Cerebellar nuclear complex (tissue), 1 donor: ENCODE measurements around the gene FUT8.
"Not testable (repeated sequence)": the region's sequence is repeated elsewhere in the genome, so short reads cannot be mapped to it uniquely, and the experiment has no call there.

Experiments
- DNase-seq, 2 experiments: peaks; one replicate each; lab custom pipeline; 2025; lab: John Stamatoyannopoulos, UW

FUT8 gene

DNA sequence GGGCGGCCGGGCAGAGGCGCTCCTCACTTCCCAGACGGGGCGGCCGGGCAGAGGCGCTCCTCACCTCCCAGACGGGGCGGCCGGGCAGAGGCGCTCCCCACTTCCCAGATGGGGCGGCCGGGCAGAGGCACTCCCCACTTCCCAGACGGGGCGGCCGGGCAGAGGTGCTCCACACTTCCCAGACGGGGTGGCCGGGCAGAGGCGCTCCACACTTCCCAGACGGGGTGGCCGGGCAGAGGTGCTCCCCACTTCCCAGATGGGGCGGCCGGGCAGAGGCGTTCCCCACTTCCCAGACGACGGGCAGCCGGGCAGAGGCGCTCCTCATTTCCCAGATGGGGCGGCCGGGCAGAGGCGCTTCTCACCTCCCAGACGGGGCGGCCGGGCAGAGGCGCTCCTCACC is 304.3 kb downstream of the FUT8 start:
- DNase-seq, result not testable (repeated sequence)

GRCh38 chr14:65717384-65717915 is 304.9 kb downstream of the FUT8 start:
- DNase-seq, result not testable (repeated sequence)

DNA sequence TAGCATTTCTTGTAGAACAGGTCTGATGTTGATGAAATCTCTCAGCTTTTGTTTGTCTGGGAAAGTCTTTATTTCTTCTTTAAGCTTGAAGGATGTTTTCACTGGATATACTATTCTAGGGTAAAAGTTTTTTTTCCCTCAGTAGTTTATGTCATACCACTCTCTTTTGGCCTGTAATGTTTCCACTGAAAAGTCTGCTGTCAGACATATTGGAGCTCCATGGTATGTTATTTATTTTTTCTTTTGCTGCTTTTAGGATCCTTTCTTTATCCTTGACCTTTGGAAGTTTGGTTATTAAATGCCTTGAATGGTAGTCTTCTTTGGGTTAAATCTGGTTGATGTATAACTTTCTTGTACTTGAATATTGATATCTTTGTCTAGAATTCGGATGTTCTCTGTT is 306.1 kb downstream of the FUT8 start:
- no peak for DNase-seq

GRCh38 chr14:65720171-65720570 is 307.6 kb downstream of the FUT8 start:
- DNase-seq, result no peak

DNA sequence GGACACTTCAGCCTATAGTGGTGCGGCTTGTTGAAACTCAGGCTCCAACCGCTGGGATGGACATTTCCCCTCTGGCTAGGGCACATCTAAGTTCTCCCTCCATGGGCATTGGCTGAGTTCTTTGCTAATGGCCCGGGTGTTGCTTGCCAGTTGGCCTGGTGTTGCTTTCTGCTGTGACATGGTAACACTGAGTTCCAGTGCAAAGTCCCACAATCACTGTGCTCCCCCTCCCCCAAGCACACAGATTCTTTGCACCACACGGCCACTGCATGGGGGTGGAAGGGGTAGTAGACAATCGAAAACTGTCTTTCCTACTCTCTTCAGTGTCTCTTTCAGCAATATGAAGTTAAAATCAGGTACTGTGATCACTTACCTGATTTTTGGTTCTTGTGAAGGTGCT is 308.2 kb downstream of the FUT8 start:
- DNase-seq, result no peak

- no peak for DNase-seq
Observed at GRCh38 chr14:65723348-65723747, 310.8 kb downstream of the FUT8 start.

DNA sequence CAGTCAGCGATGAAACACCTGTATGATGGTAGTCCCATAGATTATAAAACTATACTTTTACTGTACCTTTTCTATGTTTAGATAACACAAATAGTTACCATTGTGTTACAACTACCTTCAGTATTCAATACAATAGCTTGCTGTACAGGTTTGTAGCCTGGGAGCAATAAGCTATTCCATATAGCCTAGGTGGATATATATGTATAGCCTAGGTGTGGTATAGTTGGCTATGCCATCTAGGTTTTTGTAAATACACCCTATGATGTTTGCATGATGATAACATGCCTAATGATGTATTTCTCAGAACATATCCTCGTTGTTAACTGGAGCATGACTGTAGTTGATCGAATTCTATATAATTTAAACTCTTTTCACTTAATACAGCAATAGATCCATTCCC is 316.1 kb downstream of the FUT8 start:
- no peak for DNase-seq

DNA sequence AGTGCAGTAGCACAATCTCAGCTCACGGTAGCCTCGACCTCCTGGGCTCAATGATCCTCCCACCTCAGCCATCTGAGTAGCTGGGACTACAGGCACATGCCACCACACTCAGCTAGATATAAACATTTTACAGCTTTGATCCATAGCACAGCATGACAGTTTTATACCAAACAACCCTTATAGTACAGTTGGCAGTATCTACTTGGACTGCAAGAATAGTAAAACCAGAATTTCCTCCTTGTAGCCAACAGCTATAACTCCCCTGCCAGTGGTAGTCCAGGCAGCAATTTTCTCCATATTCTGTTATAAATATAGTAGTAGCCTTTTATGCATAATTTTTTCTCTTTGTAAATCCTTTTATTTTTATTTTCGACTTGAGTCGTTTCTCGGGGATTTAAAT is 317.0 kb downstream of the FUT8 start:
- no peak for DNase-seq

GRCh38 chr14:65731933-65732506 is 319.5 kb downstream of the FUT8 start:
- DNase-seq, result no peak

DNA sequence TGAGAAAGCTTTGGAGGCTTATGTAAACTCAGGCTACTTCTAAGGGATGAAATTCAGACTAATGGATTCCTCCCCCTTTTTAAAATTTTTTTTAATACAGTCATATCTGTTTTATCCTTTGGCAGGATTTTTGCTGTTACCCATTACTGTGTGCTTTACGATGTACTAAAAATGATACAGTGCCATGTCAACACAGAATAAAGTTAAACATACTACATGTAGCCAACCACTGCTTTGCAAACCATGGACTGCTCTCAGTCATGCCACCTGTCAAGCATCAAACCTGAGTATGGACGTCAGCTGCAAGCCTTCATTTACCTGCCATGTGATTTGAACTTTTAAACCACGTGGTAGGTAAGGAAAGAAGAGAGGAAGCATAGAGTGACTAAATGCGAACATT is 325.8 kb downstream of the FUT8 start:
- DNase-seq, result no peak

DNA sequence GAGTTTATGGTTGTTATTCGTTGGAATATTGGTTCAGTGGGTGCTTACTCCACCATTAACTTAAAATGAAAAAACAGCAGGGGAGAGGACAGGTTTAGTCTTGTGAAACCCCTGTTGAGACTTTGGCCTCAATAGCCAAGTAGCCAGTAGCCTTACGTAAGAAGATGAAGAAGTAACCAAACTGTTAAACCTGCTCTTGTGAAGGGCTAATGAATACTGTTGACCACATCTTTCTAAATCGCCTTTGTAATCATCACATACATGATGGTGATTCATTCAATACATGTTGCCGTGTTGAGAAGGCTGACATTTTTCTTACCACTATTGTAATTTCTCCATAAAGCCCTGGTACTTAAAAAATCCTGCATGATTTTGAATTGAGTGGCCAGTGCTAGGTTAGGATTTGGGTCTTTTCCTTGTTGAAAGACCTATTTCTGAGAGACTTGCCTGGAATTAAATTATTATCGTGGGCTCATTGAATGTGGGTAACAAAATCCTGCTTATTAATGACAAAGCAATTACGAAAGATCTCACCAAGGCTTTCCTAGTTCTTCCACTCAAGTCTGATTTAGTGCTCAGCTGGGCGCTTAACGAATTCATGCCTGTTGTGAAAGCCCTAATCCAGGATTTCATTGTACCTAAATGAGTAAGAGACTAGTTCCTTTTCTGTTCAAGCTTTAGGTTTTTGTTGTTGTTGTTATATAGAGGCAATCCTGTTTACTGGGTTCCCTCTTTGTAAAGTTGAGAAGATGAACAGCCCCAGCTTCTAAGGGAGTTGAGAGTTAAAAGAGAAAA is 333.1 kb downstream of the FUT8 start:
- DNase-seq, result no peak

GRCh38 chr14:65748796-65749195 is 336.3 kb downstream of the FUT8 start:
- no peak for DNase-seq

DNA sequence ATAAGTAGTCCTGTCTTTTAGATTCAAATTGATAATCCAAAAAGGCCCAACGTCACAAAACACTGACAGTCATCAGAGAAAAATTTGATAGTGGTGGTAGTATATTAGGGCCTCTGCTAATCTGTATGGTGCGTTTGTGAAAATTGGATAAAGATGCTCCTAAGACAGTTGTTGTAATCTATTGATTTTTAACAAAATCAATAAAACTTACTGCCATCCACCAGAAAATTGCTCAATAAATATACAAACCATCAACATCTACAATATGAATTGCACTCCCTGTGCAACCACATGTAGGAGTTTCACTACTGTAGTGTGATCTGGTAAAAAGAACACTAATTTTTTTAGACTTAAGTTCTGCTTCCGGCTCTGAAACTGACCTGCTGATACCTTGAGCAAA is 336.8 kb downstream of the FUT8 start:
- no peak for DNase-seq

GRCh38 chr14:65750906-65751305 is 338.4 kb downstream of the FUT8 start:
- DNase-seq, result no peak

DNA sequence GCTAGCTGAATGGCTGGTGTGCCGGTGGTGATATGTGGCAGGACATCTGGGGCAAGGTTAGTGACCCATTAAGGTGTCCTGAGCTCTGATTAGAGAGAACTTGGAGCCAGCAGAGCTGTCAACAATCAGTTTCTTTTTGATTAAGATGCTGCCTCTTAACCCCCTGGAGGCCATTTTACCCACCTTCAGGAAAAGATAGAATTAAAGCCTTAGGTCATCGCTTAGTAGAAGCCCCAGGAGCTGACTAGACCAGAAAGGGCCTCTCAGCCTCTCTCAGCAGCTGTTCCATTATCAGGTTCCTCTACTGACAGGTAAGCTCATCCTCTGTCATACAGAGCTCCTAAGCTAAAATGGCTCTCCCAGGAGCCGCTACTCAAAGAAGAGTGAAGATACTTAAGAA is 339.0 kb downstream of the FUT8 start:
- no peak for DNase-seq

DNA sequence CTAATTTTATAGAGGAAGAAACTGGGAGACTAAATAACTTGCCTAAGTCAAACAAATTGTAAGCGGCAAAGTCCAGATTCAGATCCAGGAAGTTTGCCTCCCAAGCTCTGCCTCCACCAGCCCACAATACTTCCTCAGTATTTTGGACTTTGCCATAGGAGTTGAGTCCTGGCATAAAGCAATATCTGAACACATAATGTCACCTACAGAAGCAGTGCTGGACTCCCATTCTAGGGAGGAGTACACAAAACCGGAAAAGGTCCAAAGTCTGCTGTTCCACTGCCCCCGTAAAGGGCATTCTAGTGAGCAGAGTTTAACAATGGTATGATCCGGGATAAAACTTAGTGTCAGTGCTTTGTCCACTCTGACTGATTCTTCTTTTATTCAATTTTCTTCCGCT is 340.5 kb downstream of the FUT8 start:
- DNase-seq, result no peak

- DNase-seq, result no peak
Observed at GRCh38 chr14:65755331-65755730, 342.8 kb downstream of the FUT8 start.

- DNase-seq, result no peak
Observed at GRCh38 chr14:65756880-65757279, 344.4 kb downstream of the FUT8 start.

GRCh38 chr14:65769151-65769550 is 356.6 kb downstream of the FUT8 start:
- no peak for DNase-seq

DNA sequence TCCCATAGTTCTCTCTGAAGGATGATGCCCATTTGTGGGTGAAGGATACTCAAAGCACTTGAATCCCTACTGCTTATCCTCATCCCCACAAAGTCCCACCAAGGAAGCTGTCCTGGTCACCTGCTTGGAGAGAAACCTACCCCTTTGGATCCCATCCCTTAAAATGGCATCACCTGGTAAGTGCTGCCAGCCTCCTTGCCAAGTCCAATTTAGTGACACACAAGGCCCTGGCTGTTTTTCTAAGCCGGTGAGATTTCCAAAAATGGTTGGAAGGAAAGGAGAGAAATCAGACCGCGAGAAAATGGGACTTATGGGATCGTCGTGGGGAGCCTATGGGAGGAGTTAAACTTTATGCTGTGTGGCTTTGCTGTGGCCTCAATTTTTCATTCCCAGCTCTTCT is 358.2 kb downstream of the FUT8 start:
- DNase-seq, result peak; percentile 30 to 61

- DNase-seq, result no peak
Observed at GRCh38 chr14:65771271-65771670, 358.7 kb downstream of the FUT8 start.

DNA sequence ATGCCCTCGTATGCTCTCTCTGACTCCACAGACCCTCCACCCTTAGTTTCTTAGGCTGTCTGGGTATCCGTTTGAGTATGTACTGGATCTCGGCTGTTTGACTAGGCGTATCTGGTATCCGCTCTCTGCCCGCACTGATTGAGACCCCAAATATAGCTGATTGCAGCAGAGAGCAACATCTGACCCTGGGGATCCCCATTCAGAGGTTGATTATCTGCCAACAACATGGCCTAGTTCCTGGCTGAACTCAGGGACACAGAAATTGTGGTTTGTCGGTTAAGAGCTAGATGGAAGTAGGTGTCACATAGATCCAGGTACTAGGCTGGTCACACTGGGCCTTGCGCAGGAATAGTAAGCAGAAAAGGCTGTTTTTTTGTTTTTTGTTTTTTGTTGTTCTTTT is 359.9 kb downstream of the FUT8 start:
- DNase-seq, result no peak

GRCh38 chr14:65772921-65773574 is 360.5 kb downstream of the FUT8 start:
- no peak for DNase-seq
